ENCODE measurements around the gene DNAH1.

The DNAH1 gene

GRCh38 chr3:52433996-52434479 lies 117.9 kb downstream of the DNAH1 start:
- no peak for DNase-seq (ENCODE audit: low spot score)

- DNase-seq (ENCODE audit: low spot score) = no peak
These were observed 118.5 kb downstream of the DNAH1 start for GRCh38 chr3:52434491-52435115.

GRCh38 chr3:52435246-52436101 lies 119.4 kb downstream of the DNAH1 start:
- DNase-seq (ENCODE audit: low spot score) = no peak

- no peak for DNase-seq (ENCODE audit: low spot score)
These were observed 120.5 kb downstream of the DNAH1 start for GRCh38 chr3:52436500-52437149.

GRCh38 chr3:52437326-52438103 lies 121.4 kb downstream of the DNAH1 start:
- DNase-seq (ENCODE audit: low spot score) = no peak

GRCh38 chr3:52438104-52438376 lies 121.9 kb downstream of the DNAH1 start:
- DNase-seq (ENCODE audit: low spot score) = no peak

- DNase-seq (ENCODE audit: low spot score) = no peak
These were observed 122.7 kb downstream of the DNAH1 start for GRCh38 chr3:52438579-52439425.

GRCh38 chr3:52439426-52440248 lies 123.5 kb downstream of the DNAH1 start:
- DNase-seq (ENCODE audit: low spot score) = no peak

GRCh38 chr3:52440249-52440551 lies 124.1 kb downstream of the DNAH1 start:
- DNase-seq (ENCODE audit: low spot score) = no peak

- DNase-seq (ENCODE audit: low spot score) = no peak
These were observed 124.6 kb downstream of the DNAH1 start for GRCh38 chr3:52440671-52441070.

- no peak for DNase-seq (ENCODE audit: low spot score)
These were observed 125.1 kb downstream of the DNAH1 start for GRCh38 chr3:52441091-52441771.

GRCh38 chr3:52441772-52442332 lies 125.7 kb downstream of the DNAH1 start:
- no peak for DNase-seq (ENCODE audit: low spot score)

- DNase-seq (ENCODE audit: low spot score) = no peak
These were observed 126.5 kb downstream of the DNAH1 start for GRCh38 chr3:52442409-52443267.

GRCh38 chr3:52443268-52443610 lies 127.1 kb downstream of the DNAH1 start:
- DNase-seq (ENCODE audit: low spot score) = no peak

- DNase-seq (ENCODE audit: low spot score) = no peak
These were observed 127.9 kb downstream of the DNAH1 start for GRCh38 chr3:52443791-52444687.

GRCh38 chr3:52444860-52445793 lies 129.0 kb downstream of the DNAH1 start, which contains the start of gene SEMA3G:
TSS of gene SEMA3G (minus strand) at chr3:52445103. CDS start at chr3:52445027, 76 bp downstream.
- peak; percentile 82 for DNase-seq (ENCODE audit: low spot score)

GRCh38 chr3:52446042-52446441 lies 129.9 kb downstream of the DNAH1 start:
- DNase-seq (ENCODE audit: low spot score) = no peak

All from AG08396 (cell line).